HEK293 (cell line): Measurements from ENCODE around the gene CHRM5.

Experiments used
- CTCF ChIA-PET: fragments of 350-600 bp; formaldehyde crosslinking; extraction: SDS; loops from one replicate; lab custom pipeline; 2021; ENCODE audit warnings: antibody characterized with exemption; lab: Yijun Ruan, JAX
- POLR2A ChIA-PET: fragments of 300-600 bp; formaldehyde crosslinking; extraction: SDS; loops from one replicate; lab custom pipeline; 2020; ENCODE audit warnings: antibody characterized with exemption, inconsistent platforms; lab: Yijun Ruan, JAX
- H3K27ac ChIP-seq: fragments of 200-500 bp; sonication (Bioruptor generic); 2 replicates; pipeline ENCODE4 v1.5.1; 2014; ENCODE audit warnings: low read depth, low read length, control low read depth, inconsistent platforms; ENCODE audit errors: extremely low read depth
- H3K36me3 ChIP-seq, 2 experiments: fragments of 200-500 bp in 1 of 2; sonication (Bioruptor generic) in 1 of 2; 1 replicate in 1 of 2; 2 replicates in 1 of 2; pipeline ENCODE4 v1.5.1; 2014 to 2017; ENCODE audit warnings: inconsistent platforms in 2 of 2, low read length in 2 of 2; ENCODE audit not compliant: control insufficient read depth in 2 of 2, insufficient read depth in 1 of 2
- H3K4me1 ChIP-seq: fragments of 200-500 bp; sonication (Bioruptor generic); 2 replicates; pipeline ENCODE4 v1.5.1; 2014; ENCODE audit warnings: mild to moderate bottlenecking, low read length, inconsistent platforms; ENCODE audit not compliant: control insufficient read depth, insufficient read depth
- H3K4me3 ChIP-seq: 2 replicates; pipeline ENCODE4 v1.5.1; 2011; ENCODE audit warnings: low read depth, mild to moderate bottlenecking, control low read depth, low read length, moderate library complexity
- H3K9me3 ChIP-seq: fragments of 200-500 bp; sonication (Bioruptor generic); 2 replicates; pipeline ENCODE4 v1.5.1; 2014; ENCODE audit warnings: low read depth, low read length, inconsistent platforms; ENCODE audit not compliant: control insufficient read depth, insufficient read depth
- KLF1 ChIP-seq: fragments of 450-650 bp; formaldehyde crosslinking; IDR thresholded peaks from 2 replicates; pipeline ENCODE4 v1.5.1; 2016; ENCODE audit warnings: missing biosample characterization, missing genetic modification characterization
- MZF1 ChIP-seq: fragments of 450-650 bp; formaldehyde crosslinking; IDR thresholded peaks from 2 replicates; pipeline ENCODE4 v1.5.1; 2017; ENCODE audit warnings: missing biosample characterization, missing genetic modification characterization, borderline replicate concordance
- SP2 ChIP-seq: fragments of 450-650 bp; formaldehyde crosslinking; IDR thresholded peaks from 2 replicates; pipeline ENCODE4 v1.5.1; 2016; ENCODE audit warnings: missing biosample characterization, missing genetic modification characterization
- ZBTB26 ChIP-seq: fragments of 450-650 bp; formaldehyde crosslinking; optimal IDR thresholded peaks from 2 replicates; pipeline ENCODE3; 2016; ENCODE audit warnings: missing biosample characterization, mild to moderate bottlenecking, missing genetic modification characterization
- ZBTB8A ChIP-seq: fragments of 450-650 bp; formaldehyde crosslinking; IDR thresholded peaks from 2 replicates; pipeline ENCODE4 v1.5.1; 2016; ENCODE audit warnings: missing biosample characterization, missing genetic modification characterization
- ZNF121 ChIP-seq: fragments of 450-650 bp; formaldehyde crosslinking; IDR thresholded peaks from 2 replicates; pipeline ENCODE4 v1.5.1; 2016; ENCODE audit warnings: missing biosample characterization, missing genetic modification characterization
- ZNF155 ChIP-seq: fragments of 450-650 bp; formaldehyde crosslinking; IDR thresholded peaks from 2 replicates; pipeline ENCODE4 v1.5.1; 2016; ENCODE audit warnings: missing biosample characterization, missing genetic modification characterization
- ZNF16 ChIP-seq: fragments of 450-650 bp; formaldehyde crosslinking; IDR thresholded peaks from 2 replicates; pipeline ENCODE4 v1.5.1; 2016; ENCODE audit warnings: low read depth, missing biosample characterization, missing genetic modification characterization
- ZNF174 ChIP-seq: fragments of 450-650 bp; formaldehyde crosslinking; IDR thresholded peaks from 2 replicates; pipeline ENCODE4 v1.5.0; 2017; ENCODE audit warnings: missing biosample characterization, mild to moderate bottlenecking, missing genetic modification characterization
- ZNF184 ChIP-seq: fragments of 450-650 bp; IDR thresholded peaks from 2 replicates; pipeline ENCODE4 v1.5.1; 2018; ENCODE audit warnings: missing biosample characterization, mild to moderate bottlenecking, missing genetic modification characterization
- ZNF211 ChIP-seq: fragments of 450-650 bp; formaldehyde crosslinking; IDR thresholded peaks from 2 replicates; pipeline ENCODE4 v1.5.1; 2016; ENCODE audit warnings: low read depth, missing biosample characterization, missing genetic modification characterization
- ZNF239 ChIP-seq: fragments of 450-650 bp; formaldehyde crosslinking; IDR thresholded peaks from 2 replicates; pipeline ENCODE4 v1.5.1; 2016; ENCODE audit warnings: missing biosample characterization, missing genetic modification characterization
- ZNF394 ChIP-seq: fragments of 450-650 bp; formaldehyde crosslinking; IDR thresholded peaks from 2 replicates; pipeline ENCODE4 v1.5.1; 2016; ENCODE audit warnings: missing biosample characterization, missing genetic modification characterization, mild to moderate bottlenecking, moderate library complexity, borderline replicate concordance
- ZNF398 ChIP-seq: fragments of 450-650 bp; formaldehyde crosslinking; IDR thresholded peaks from 2 replicates; pipeline ENCODE4 v1.5.1; 2017; ENCODE audit warnings: missing biosample characterization, missing genetic modification characterization
- ZNF449 ChIP-seq: fragments of 450-650 bp; formaldehyde crosslinking; IDR thresholded peaks from 2 replicates; pipeline ENCODE4 v1.5.1; 2017; ENCODE audit warnings: missing biosample characterization, mild to moderate bottlenecking, missing genetic modification characterization, moderate library complexity
- ZNF513 ChIP-seq: fragments of 450-650 bp; IDR thresholded peaks from 2 replicates; pipeline ENCODE4 v1.5.1; 2018; ENCODE audit warnings: missing biosample characterization, missing genetic modification characterization
- ZNF548 ChIP-seq: fragments of 450-650 bp; formaldehyde crosslinking; IDR thresholded peaks from 2 replicates; pipeline ENCODE4 v1.5.1; 2016; ENCODE audit warnings: missing biosample characterization, missing genetic modification characterization
- ZNF558 ChIP-seq: fragments of 450-650 bp; formaldehyde crosslinking; IDR thresholded peaks from 2 replicates; pipeline ENCODE4 v1.5.1; 2016; ENCODE audit warnings: missing biosample characterization, missing genetic modification characterization
- ZNF600 ChIP-seq: fragments of 450-650 bp; formaldehyde crosslinking; IDR thresholded peaks from 2 replicates; pipeline ENCODE4 v1.5.1; 2016; ENCODE audit warnings: missing biosample characterization, missing genetic modification characterization
- ZNF624 ChIP-seq: fragments of 450-650 bp; formaldehyde crosslinking; IDR thresholded peaks from 2 replicates; pipeline ENCODE4 v1.5.1; 2017; ENCODE audit warnings: missing biosample characterization, missing genetic modification characterization
- ZNF626 ChIP-seq: fragments of 450-650 bp; sonication (Bioruptor Pico); formaldehyde crosslinking; IDR thresholded peaks from 2 replicates; pipeline ENCODE4 v1.5.1; 2018; ENCODE audit warnings: missing biosample characterization, missing genetic modification characterization, inconsistent platforms
- ZNF639 ChIP-seq: fragments of 450-650 bp; formaldehyde crosslinking; IDR thresholded peaks from 2 replicates; pipeline ENCODE4 v1.5.1; 2016; ENCODE audit warnings: missing biosample characterization, missing genetic modification characterization
- ZNF747 ChIP-seq: fragments of 450-650 bp; formaldehyde crosslinking; IDR thresholded peaks from 2 replicates; pipeline ENCODE4 v1.5.1; 2016; ENCODE audit warnings: missing biosample characterization, missing genetic modification characterization
- ZNF768 ChIP-seq: fragments of 450-650 bp; formaldehyde crosslinking; IDR thresholded peaks from 2 replicates; pipeline ENCODE4 v1.5.1; 2018; ENCODE audit warnings: missing biosample characterization, mild to moderate bottlenecking, missing genetic modification characterization

The CHRM5 gene

GRCh38 chr15:34111488-34111887 is 143.2 kb downstream of the CHRM5 start:
- no peak overlapping the region for H3K27ac ChIP-seq
- no peak overlapping the region for H3K4me3 ChIP-seq
- ChIA-PET CTCF (interaction anchor here (0.7 to 1.3 kb wide), 4 partner anchors 11 to 99 kb away, joined by 3 to 5 read pairs (median 4); no protein-coding TSS in a partner anchor), POLR2A (interaction anchor here (1.2 kb wide), 1 partner anchor 98 kb away, joined by 5 read pairs; the partner anchor contains the start of gene KATNBL1)
- H3K36me3 ChIP-seq, result no peaks in the 10 kb centered on the region
- H3K4me1 ChIP-seq, result no peaks in the 10 kb centered on the region
- TF ChIP-seq ZNF639 (tag by site-specific recombination) (no peak), ZBTB8A (no peak), ZNF558 (tag by site-specific recombination) (no peak), ZNF155 (tag by site-specific recombination) (no peak), ZBTB26 (tag by site-specific recombination) (no peak), ZNF548 (tag by site-specific recombination) (no peak), ZNF513 (tag by site-specific recombination) (no peak)
- no peaks in the 10 kb centered on the region for H3K9me3 ChIP-seq

GRCh38 chr15:34114215-34114614 is 145.9 kb downstream of the CHRM5 start:
- H3K4me1 ChIP-seq, result no peaks in the 10 kb centered on the region
- H3K9me3 ChIP-seq, result no peaks in the 10 kb centered on the region
- H3K36me3 ChIP-seq, result no peaks in the 10 kb centered on the region
- ChIA-PET CTCF (interaction anchor here (0.9 kb wide), 1 partner anchor 96 kb away, joined by 3 read pairs; the partner anchor contains the start of gene KATNBL1), POLR2A (no interaction called here)
- H3K4me3 ChIP-seq, result no peak overlapping the region
- TF ChIP-seq ZNF747 (tag by site-specific recombination), result no peak
- TF ChIP-seq MZF1 (tag by site-specific recombination), result no peak
- TF ChIP-seq ZNF449, result no peak
- no peak for TF ChIP-seq ZNF211 (tag by site-specific recombination)
- TF ChIP-seq SP2 (tag by site-specific recombination), result no peak
- TF ChIP-seq ZNF626 (tag by site-specific recombination), result no peak
- no peak for TF ChIP-seq ZNF121 (tag by site-specific recombination)
- no peak for TF ChIP-seq ZNF184 (tag by site-specific recombination)
- no peak for TF ChIP-seq ZNF398 (tag by site-specific recombination)
- no peak for TF ChIP-seq ZNF174
- TF ChIP-seq ZNF624, result no peak
- TF ChIP-seq ZNF768, result no peak
- no peak for TF ChIP-seq ZNF239
- TF ChIP-seq ZNF394, result no peak
- TF ChIP-seq KLF1 (tag by site-specific recombination), result no peak
- no peak for TF ChIP-seq ZNF600
- no peak for TF ChIP-seq ZNF16
- no peak overlapping the region for H3K27ac ChIP-seq
